HepG2 (cell line): ENCODE data around the gene DCTN3. TPM values are rescaled to one million over a fixed set of nuclear protein-coding genes. Genes with fewer than 3 reads are reported as not detected.

Experiments used
- ATAC-seq: fragments of 200-7000 bp; cut with Tn5 transposase; 3 replicates; pipeline ENCODE4 v1.9.1; 2020; ENCODE audit warnings: mild to moderate bottlenecking, moderate library complexity
- BruUV-seq: library from RNA; stranded (reverse); fragments of 400-500 nt; replicated peaks from 2 replicates; lab custom pipeline; 2021; lab: Mats Ljungman, UMichigan
- CTCF ChIA-PET: fragments of 300-600 bp; formaldehyde crosslinking; extraction: SDS; loops from one replicate; lab custom pipeline; 2021; ENCODE audit warnings: low total read pairs, inconsistent platforms, low intra/inter-chr PET ratio; lab: Yijun Ruan, JAX
- POLR2A ChIA-PET: fragments of 350-600 bp; sonication (Branson Sonifier 250); formaldehyde crosslinking; loops from one replicate; lab custom pipeline; 2020; ENCODE audit warnings: antibody characterized with exemption, inconsistent platforms; lab: Yijun Ruan, JAX
- DNase-seq: peaks from one replicate; pipeline ENCODE4 v3.0.0-alpha.2; 2015; ENCODE audit warnings: low spot score
- FAIRE-seq: peaks from 3 replicates; lab custom pipeline; 2011; peaks lifted over from hg19 to GRCh38; lab: Jason Lieb, UNC
- H2AFZ ChIP-seq: one replicate; pipeline ENCODE4 v1.6.1; 2011; ENCODE audit warnings: low read length, inconsistent platforms
- H3K27ac ChIP-seq: fragments of 300-600 bp; 3 replicates; pipeline ENCODE4 v1.8.0; 2011; ENCODE audit warnings: mixed run types, mild to moderate bottlenecking, mixed read lengths, low read length, inconsistent platforms; ENCODE audit not compliant: insufficient read depth; ENCODE audit errors: extremely low read length
- H3K27me3 ChIP-seq, 2 experiments: fragments of 200-600 bp in 1 of 2; 2 replicates in 1 of 2; 3 replicates in 1 of 2; pipeline versions ENCODE4 v1.6.0 to v1.8.0; 2011; ENCODE audit warnings: low read length in 2 of 2, mild to moderate bottlenecking in 2 of 2, moderate library complexity in 2 of 2, inconsistent platforms in 1 of 2; ENCODE audit not compliant: insufficient read depth in 2 of 2, control insufficient read depth in 1 of 2
- H3K36me3 ChIP-seq, 2 experiments: fragments of 200-600 bp in 1 of 2; replicated peaks in 1 of 2; 2 replicates in 1 of 2; 3 replicates in 1 of 2; pipeline versions ENCODE4 v1.5.1 to v1.8.0; 2011; ENCODE audit warnings: low read length in 2 of 2, inconsistent platforms in 1 of 2; ENCODE audit not compliant: insufficient read depth in 2 of 2, control insufficient read depth in 1 of 2
- H3K4me1 ChIP-seq: 2 replicates; pipeline ENCODE4 v1.5.1; 2012; ENCODE audit warnings: low read length, inconsistent platforms; ENCODE audit not compliant: insufficient read depth
- H3K4me2 ChIP-seq: 2 replicates; pipeline ENCODE4 v1.6.0; 2011; ENCODE audit warnings: low read depth, low read length, inconsistent platforms
- H3K4me3 ChIP-seq, 3 experiments: fragments of 200-600 bp in 1 of 3; sonication (generic), shearing (Covaris generic) in 1 of 3; replicated peaks in 1 of 3; 2 replicates each; pipeline ENCODE4 v1.5.1; 2011 to 2016; ENCODE audit warnings: low read length in 3 of 3, inconsistent platforms in 2 of 3, low read depth in 2 of 3, mild to moderate bottlenecking in 2 of 3, control low read depth in 1 of 3, mixed read lengths in 1 of 3; ENCODE audit not compliant: insufficient read depth in 1 of 3
- H3K79me2 ChIP-seq: one replicate; pipeline ENCODE4 v1.6.1; 2011; ENCODE audit warnings: low read length, inconsistent platforms; ENCODE audit not compliant: insufficient read depth
- H3K9ac ChIP-seq: 2 replicates; pipeline ENCODE4 v1.6.0; 2011; ENCODE audit warnings: mild to moderate bottlenecking, low read depth, low read length, inconsistent platforms; ENCODE audit not compliant: insufficient read depth
- H3K9me3 ChIP-seq: 2 replicates; pipeline ENCODE4 v1.5.1; 2012; ENCODE audit warnings: mild to moderate bottlenecking, low read length
- H4K20me1 ChIP-seq: 2 replicates; pipeline ENCODE4 v1.6.0; 2011; ENCODE audit warnings: inconsistent platforms, mild to moderate bottlenecking, low read length, moderate library complexity; ENCODE audit not compliant: insufficient read depth
- ARNT ChIP-seq: fragments of 450-650 bp; IDR thresholded peaks from 2 replicates; pipeline ENCODE4 v1.6.1; 2017
- DMAP1 ChIP-seq: IDR thresholded peaks from 2 replicates; pipeline ENCODE4 v1.6.1; 2016
- EED ChIP-seq: sonication (generic); formaldehyde crosslinking; IDR thresholded peaks from 2 replicates; pipeline ENCODE4 v1.5.0; 2020; ENCODE audit warnings: mild to moderate bottlenecking, missing genetic modification reagents
- ESRRA ChIP-seq: sonication (generic); formaldehyde crosslinking; IDR thresholded peaks from 2 replicates; pipeline ENCODE4 v1.5.1; 2020; ENCODE audit warnings: mild to moderate bottlenecking, low read depth, missing genetic modification reagents
- FOXP1 ChIP-seq, 2 experiments: fragments of 450-650 bp in 1 of 2; IDR thresholded peaks; 2 replicates each; pipeline ENCODE4 v1.6.1; 2017 to 2018; ENCODE audit warnings: antibody characterized with exemption in 1 of 2
- HES4 ChIP-seq: sonication (generic); formaldehyde crosslinking; IDR thresholded peaks from 2 replicates; pipeline ENCODE4 v1.9.0; 2021; ENCODE audit warnings: mild to moderate bottlenecking, missing genetic modification reagents, borderline replicate concordance
- HIVEP1 ChIP-seq: sonication (generic); formaldehyde crosslinking; IDR thresholded peaks from 2 replicates; pipeline ENCODE4 v1.4.0; 2020; ENCODE audit warnings: mild to moderate bottlenecking, missing genetic modification reagents
- LBX2 ChIP-seq: sonication (generic); formaldehyde crosslinking; IDR thresholded peaks from 2 replicates; pipeline ENCODE4 v1.5.0; 2020; ENCODE audit warnings: missing genetic modification reagents, mild to moderate bottlenecking, borderline replicate concordance
- RFX3 ChIP-seq: IDR thresholded peaks from 2 replicates; pipeline ENCODE4 v1.6.1; 2016; ENCODE audit warnings: missing biosample characterization, missing genetic modification reagents
- RNF2 ChIP-seq: fragments of 450-650 bp; conservative IDR thresholded peaks from 2 replicates; pipeline ENCODE4 v1.6.1; 2016; ENCODE audit warnings: low read depth
- SALL1 ChIP-seq: sonication (generic); formaldehyde crosslinking; IDR thresholded peaks from 2 replicates; pipeline ENCODE4 v1.8.0; 2022; ENCODE audit warnings: mild to moderate bottlenecking, missing genetic modification reagents
- SMAD9 ChIP-seq: sonication (generic); formaldehyde crosslinking; IDR thresholded peaks from 2 replicates; pipeline ENCODE4 v1.5.1; 2020; ENCODE audit warnings: mild to moderate bottlenecking, missing genetic modification reagents
- SNAPC5 ChIP-seq: sonication (generic); formaldehyde crosslinking; IDR thresholded peaks from 2 replicates; pipeline ENCODE4 v1.8.1; 2023; ENCODE audit warnings: mild to moderate bottlenecking, missing genetic modification reagents, borderline replicate concordance
- ZBTB43 ChIP-seq: sonication (generic); formaldehyde crosslinking; conservative IDR thresholded peaks from 2 replicates; pipeline ENCODE4 v1.4.0; 2020; ENCODE audit warnings: missing genetic modification reagents
- ZMAT5 ChIP-seq: sonication (generic); formaldehyde crosslinking; IDR thresholded peaks from 2 replicates; pipeline ENCODE4 v1.5.0; 2020; ENCODE audit warnings: mild to moderate bottlenecking, low read depth, missing genetic modification reagents, borderline replicate concordance
- ZNF232 ChIP-seq: sonication (generic); formaldehyde crosslinking; IDR thresholded peaks from 2 replicates; pipeline ENCODE4 v1.4.0; 2020; ENCODE audit warnings: missing genetic modification reagents, borderline replicate concordance
- ZNF234 ChIP-seq: sonication (generic); formaldehyde crosslinking; conservative IDR thresholded peaks from 2 replicates; pipeline ENCODE4 v1.5.1; 2020; ENCODE audit warnings: mild to moderate bottlenecking, missing genetic modification reagents
- ZNF343 ChIP-seq: sonication (generic); formaldehyde crosslinking; IDR thresholded peaks from 2 replicates; pipeline ENCODE4 v1.4.0; 2020; ENCODE audit warnings: mild to moderate bottlenecking, missing genetic modification reagents
- ZNF441 ChIP-seq: sonication (generic); formaldehyde crosslinking; IDR thresholded peaks from 2 replicates; pipeline ENCODE4 v1.7.0; 2021; ENCODE audit warnings: missing genetic modification reagents, borderline replicate concordance
- ZNF549 ChIP-seq: sonication (generic); formaldehyde crosslinking; IDR thresholded peaks from 2 replicates; pipeline ENCODE4 v1.5.0; 2020; ENCODE audit warnings: missing genetic modification reagents
- ZNF567 ChIP-seq: sonication (generic); formaldehyde crosslinking; IDR thresholded peaks from 2 replicates; pipeline ENCODE4 v1.8.1; 2023; ENCODE audit warnings: mild to moderate bottlenecking, missing genetic modification reagents, borderline replicate concordance
- ZNF652 ChIP-seq: IDR thresholded peaks from 2 replicates; pipeline ENCODE4 v1.6.1; 2016; ENCODE audit warnings: low read depth, borderline replicate concordance
- ZNF747 ChIP-seq: sonication (generic); formaldehyde crosslinking; IDR thresholded peaks from 2 replicates; pipeline ENCODE4 v1.8.1; 2023; ENCODE audit warnings: missing genetic modification reagents, mild to moderate bottlenecking, borderline replicate concordance
- ZNF891 ChIP-seq: sonication (generic); formaldehyde crosslinking; IDR thresholded peaks from 2 replicates; pipeline ENCODE4 v1.5.0; 2020; ENCODE audit warnings: mild to moderate bottlenecking, missing genetic modification reagents
- ZSCAN12 ChIP-seq: sonication (generic); formaldehyde crosslinking; IDR thresholded peaks from 2 replicates; pipeline ENCODE4 v1.9.0; 2021; ENCODE audit warnings: mild to moderate bottlenecking, missing genetic modification reagents
- WGBS: methylation state at CpG from one replicate; pipeline ENCODE4 v1.1.6; 2017; ENCODE audit warnings: low lambda C conversion rate; 5-methylcytosine and 5-hydroxymethylcytosine counted together
- in situ Hi-C: cut with HindIII; loops from 2 replicates; pipeline ENCODE4 v1.10.0; 2017; ENCODE audit warnings: low pct_unique_long_range_greater_than_20kb; ENCODE audit not compliant: extremely low pct_ligation_motif_present
- intact Hi-C: fragments of 100-400 bp; cut with micrococcal nuclease; formaldehyde crosslinking; loops from one replicate; pipeline ENCODE4 v1.10.0; 2022; ENCODE audit not compliant: unreplicated experiment
- polyA plus RNA-seq, 8 experiments: library from polyadenylated mRNA; depleted of rRNA in 3 of 8; stranded (reverse) in 7 of 8; unstranded in 1 of 8; fragments of >200 nt; fragmentation: Illumina TruSeq in 4 of 8; extraction: Trizol in 4 of 8; gene quantifications; 2 replicates each; pipeline versions ENCODE4 v1.2.1 to v1.2.3, GENCODE V29; 2011 to 2016; ENCODE audit warnings: low read depth in 4 of 8, missing spikeins in 1 of 8, mixed read lengths in 1 of 8; ENCODE audit not compliant: insufficient read depth in 1 of 8
- total RNA-seq, 5 experiments: library from RNA; depleted of rRNA; stranded (reverse); fragments of >200 nt; fragmentation: Illumina TruSeq; extraction: Trizol; gene quantifications; 2 replicates each; pipeline ENCODE4 v1.2.3, GENCODE V29; 2016; ENCODE audit warnings: low read depth in 1 of 5

The DCTN3 gene
- total and polyA plus RNA-seq, 2 of the 13 experiments (the other 11 are each of a cell fraction or from before 2014, with no cell fraction given): 27.4 to 34.5 TPM

- intact Hi-C loops: no loop called here
- Histone ChIP-seq H3K9me3 (no peaks in the 10 kb centered on the region), H3K4me3 (peak overlapping the region; percentile 66 to 91 (median 86)), H4K20me1 (no peaks in the 10 kb centered on the region), H3K36me3 (peaks cover 3 to 4% of the 10 kb centered on the region in 2 experiments; a peak in 3 of 5 replicates), H2AFZ (no peak overlapping the region), H3K27me3 (no peaks in the 10 kb centered on the region; a peak in 1 of 5 replicates), H3K79me2 (peaks cover 14% of the 10 kb centered on the region), H3K4me2 (peak overlapping the region; percentile 99), H3K27ac (peak overlapping the region; percentile 70), H3K9ac (peak overlapping the region; percentile 77), H3K4me1 (peaks cover 54% of the 10 kb centered on the region)
- DNase-seq (no peak), ATAC-seq (peak; percentile 21), FAIRE-seq (no peak)
- BruUV-seq: no TSS peak
- 10% methylated on average over 3 of the region's 23 CpGs for WGBS
- CTCF ChIA-PET: interaction anchor here (1.3 kb wide), 1 partner anchor 10 kb away, joined by 5 read pairs; the partner anchor contains the start of gene GALT
- in situ Hi-C loops: no loop called here
- POLR2A ChIA-PET: interaction anchor here (0.8 to 6.9 kb wide), 11 partner anchors 9 to 435 kb away, joined by 3 to 100 read pairs (median 10); partner anchors contain the start of genes DCTN3, GALT, IL11RA and MYORG
- no peak for TF ChIP-seq ZBTB43 (CRISPR knock-in tag)
- TF ChIP-seq ZNF549 (CRISPR knock-in tag): no peak
- TF ChIP-seq ZNF891 (CRISPR knock-in tag): peak; percentile 91; the same call in 1 of the 2 replicates
- no peak for TF ChIP-seq ZNF441 (CRISPR knock-in tag)
- no peak for TF ChIP-seq ZNF343 (CRISPR knock-in tag)
- no peak for TF ChIP-seq FOXP1 (IDR thresholded peaks at IDR 0.05)
- no peak for TF ChIP-seq FOXP1 (CRISPR knock-in tag; IDR thresholded peaks at IDR 0.05)
- TF ChIP-seq HES4 (CRISPR knock-in tag): peak; percentile 94; the same call in 1 of the 2 replicates
- 0 out of 2 replicates have a peak, but pooled peaks have one; percentile 3 for TF ChIP-seq ZNF567 (CRISPR knock-in tag)
- no peak; the same call in 1 of the 2 replicates for TF ChIP-seq DMAP1 (CRISPR knock-in tag)
- TF ChIP-seq ZNF747 (CRISPR knock-in tag): no peak
- TF ChIP-seq SNAPC5 (CRISPR knock-in tag): no peak
- TF ChIP-seq EED (CRISPR knock-in tag): no peak
- no peak for TF ChIP-seq ARNT
- TF ChIP-seq ZSCAN12 (CRISPR knock-in tag): 0 out of 2 replicates have a peak, but pooled peaks have one; percentile 1
- TF ChIP-seq SMAD9 (CRISPR knock-in tag): 0 out of 2 replicates have a peak, but pooled peaks have one; percentile 21
- no peak for TF ChIP-seq ZNF652 (CRISPR knock-in tag)
- no peak for TF ChIP-seq RFX3
- TF ChIP-seq ESRRA (CRISPR knock-in tag): no peak
- peak; percentile 85; the same call in 1 of the 2 replicates for TF ChIP-seq ZNF232 (CRISPR knock-in tag)
- no peak for TF ChIP-seq LBX2
- no peak for TF ChIP-seq RNF2
- no peak for TF ChIP-seq SALL1 (CRISPR knock-in tag)
- no peak for TF ChIP-seq ZMAT5 (CRISPR knock-in tag)
- no peak for TF ChIP-seq ZNF234 (CRISPR knock-in tag)
- TF ChIP-seq HIVEP1 (CRISPR knock-in tag): no peak
Observed at GRCh38 chr9:34636791-34637355, 16.6 kb upstream of the DCTN3 start.
